ENCODE data around the gene BFSP1.
A peak's percentile ranks its signal among the peaks of the same experiment; 100 is the strongest.

Gene BFSP1

GRCh38 chr20:17530716-17531664 is at the start of gene BFSP1:
TSS of gene BFSP1 (minus strand) at chr20:17531379. CDS start at chr20:17531329, 50 bp downstream.
- DNase-seq, result peak; percentile 51

- DNase-seq, result no peak
Measured at GRCh38 chr20:17580895-17581294, 49.7 kb upstream of the BFSP1 start.

- no peak for DNase-seq
Measured at GRCh38 chr20:17579369-17580039, 48.3 kb upstream of the BFSP1 start.

GRCh38 chr20:17576215-17576614 is 45.0 kb upstream of the BFSP1 start:
- DNase-seq, result no peak

- no peak for DNase-seq
Measured at GRCh38 chr20:17573463-17573862, 42.3 kb upstream of the BFSP1 start.

GRCh38 chr20:17572034-17572638 is 41.0 kb upstream of the BFSP1 start:
- DNase-seq, result no peak

GRCh38 chr20:17571153-17571527 is 40.0 kb upstream of the BFSP1 start:
- no peak for DNase-seq

- peak; percentile 31 for DNase-seq
Measured at GRCh38 chr20:17570347-17571152, 39.4 kb upstream of the BFSP1 start.

- peak; percentile 72 for DNase-seq
Measured at GRCh38 chr20:17569616-17570346, 38.6 kb upstream of the BFSP1 start, which contains the start of gene DSTN. TSS of gene DSTN (plus strand) at chr20:17570075. CDS start at chr20:17570209, 134 bp downstream.

- DNase-seq, result no peak
Measured at GRCh38 chr20:17568972-17569521, 37.9 kb upstream of the BFSP1 start.

GRCh38 chr20:17568045-17568788 is 37.0 kb upstream of the BFSP1 start:
- no peak for DNase-seq

- DNase-seq, result no peak
Measured at GRCh38 chr20:17566345-17566744, 35.2 kb upstream of the BFSP1 start.

GRCh38 chr20:17565169-17565845 is 34.1 kb upstream of the BFSP1 start:
- no peak for DNase-seq

GRCh38 chr20:17562804-17563305 is 31.7 kb upstream of the BFSP1 start:
- no peak for DNase-seq

- DNase-seq, result no peak
Measured at GRCh38 chr20:17560344-17561074, 29.3 kb upstream of the BFSP1 start.

- DNase-seq, result no peak
Measured at GRCh38 chr20:17559338-17559737, 28.2 kb upstream of the BFSP1 start.

GRCh38 chr20:17558941-17559304 is 27.7 kb upstream of the BFSP1 start:
- DNase-seq, result no peak

GRCh38 chr20:17558154-17558940 is 27.2 kb upstream of the BFSP1 start:
- DNase-seq, result peak; percentile 57

- peak; percentile 50 for DNase-seq
Measured at GRCh38 chr20:17557675-17558006, 26.5 kb upstream of the BFSP1 start.

Data from NCI-H446 treated with DMSO at 0.1 percent for 48 hours (cell line).